GM10248 (cell line): ENCODE results near the gene LDLRAD4.
A peak's percentile ranks its signal among the peaks of the same experiment; 100 is the strongest.

ENCODE experiments used
- CTCF ChIA-PET: fragments of 300-600 bp; sonication (Branson Sonifier 250); formaldehyde crosslinking; extraction: SDS; loops from one replicate; lab custom pipeline; 2021; ENCODE audit warnings: antibody characterized with exemption; lab: Yijun Ruan, JAX
- POLR2A ChIA-PET: fragments of 350-650 bp; sonication (Branson Sonifier 250); formaldehyde crosslinking; extraction: SDS; loops from one replicate; lab custom pipeline; 2020; ENCODE audit warnings: antibody characterized with exemption; lab: Yijun Ruan, JAX
- DNase-seq: peaks from one replicate; pipeline ENCODE4 v3.0.0; 2012; ENCODE audit errors: extremely low spot score
- CTCF ChIP-seq: IDR thresholded peaks from 2 replicates; pipeline ENCODE4 v1.5.1; 2012; ENCODE audit warnings: mild to moderate bottlenecking, low read depth; ENCODE audit errors: extremely low read depth, missing control alignments, control extremely low read depth

The LDLRAD4 gene

GRCh38 chr18:13450289-13451212, 232.0 kb downstream of the LDLRAD4 start:
- TF ChIP-seq CTCF: no peak
- DNase-seq: peak; percentile 48
- POLR2A ChIA-PET: no interaction called here
- CTCF ChIA-PET: no interaction called here

- ChIA-PET POLR2A (no interaction called here), CTCF (no interaction called here)
- DNase-seq: no peak
Measured at GRCh38 chr18:13451213-13451540, 232.6 kb downstream of the LDLRAD4 start.

GRCh38 chr18:13451661-13452387, 233.3 kb downstream of the LDLRAD4 start:
- CTCF ChIA-PET: no interaction called here
- no peak for DNase-seq
- no peak for TF ChIP-seq CTCF
- POLR2A ChIA-PET: no interaction called here

More at GRCh38 chr18:13451213-13451540, 232.6 kb downstream of the LDLRAD4 start:
- no peak for TF ChIP-seq CTCF

- no peak for DNase-seq
- no peak for TF ChIP-seq CTCF
- CTCF ChIA-PET: no interaction called here
- POLR2A ChIA-PET: no interaction called here
Measured at GRCh38 chr18:13452388-13452811, 233.8 kb downstream of the LDLRAD4 start.

- no peak for TF ChIP-seq CTCF
- POLR2A ChIA-PET: no interaction called here
- no peak for DNase-seq
- CTCF ChIA-PET: no interaction called here
Measured at GRCh38 chr18:13452871-13453680, 234.5 kb downstream of the LDLRAD4 start.

GRCh38 chr18:13453714-13454113, 235.2 kb downstream of the LDLRAD4 start:
- CTCF ChIA-PET: no interaction called here
- no peak for TF ChIP-seq CTCF
- POLR2A ChIA-PET: no interaction called here
- DNase-seq: no peak
